Measurements from ENCODE around the gene KATNAL1.

- TF ChIP-seq POLR2A (IDR thresholded peaks at IDR 0.05; ENCODE audit: low read depth, low read length) (no peak), POLR2AphosphoS5 (IDR thresholded peaks at IDR 0.05; ENCODE audit: low read depth, low read length) (no peak), SPI1 (IDR thresholded peaks at IDR 0.05; ENCODE audit: low read depth, low read length) (no peak), PAX5 (IDR thresholded peaks at IDR 0.05; ENCODE audit: insufficient read depth, low read length, severe bottlenecking) (no peak), TAF1 (IDR thresholded peaks at IDR 0.05; ENCODE audit: low read depth, low read length) (no peak)
These were observed 34.6 kb upstream of the KATNAL1 start for GRCh38 chr13:30341815-30342570.
